ENCODE results near the gene CBLB. TPM values are rescaled to one million over a fixed set of nuclear protein-coding genes. Genes with fewer than 3 reads are reported as not detected.

Gene CBLB
- total RNA-seq, 1 donor from 2014 or later: 5.9 TPM

- TF ChIP-seq, protein P1, sequence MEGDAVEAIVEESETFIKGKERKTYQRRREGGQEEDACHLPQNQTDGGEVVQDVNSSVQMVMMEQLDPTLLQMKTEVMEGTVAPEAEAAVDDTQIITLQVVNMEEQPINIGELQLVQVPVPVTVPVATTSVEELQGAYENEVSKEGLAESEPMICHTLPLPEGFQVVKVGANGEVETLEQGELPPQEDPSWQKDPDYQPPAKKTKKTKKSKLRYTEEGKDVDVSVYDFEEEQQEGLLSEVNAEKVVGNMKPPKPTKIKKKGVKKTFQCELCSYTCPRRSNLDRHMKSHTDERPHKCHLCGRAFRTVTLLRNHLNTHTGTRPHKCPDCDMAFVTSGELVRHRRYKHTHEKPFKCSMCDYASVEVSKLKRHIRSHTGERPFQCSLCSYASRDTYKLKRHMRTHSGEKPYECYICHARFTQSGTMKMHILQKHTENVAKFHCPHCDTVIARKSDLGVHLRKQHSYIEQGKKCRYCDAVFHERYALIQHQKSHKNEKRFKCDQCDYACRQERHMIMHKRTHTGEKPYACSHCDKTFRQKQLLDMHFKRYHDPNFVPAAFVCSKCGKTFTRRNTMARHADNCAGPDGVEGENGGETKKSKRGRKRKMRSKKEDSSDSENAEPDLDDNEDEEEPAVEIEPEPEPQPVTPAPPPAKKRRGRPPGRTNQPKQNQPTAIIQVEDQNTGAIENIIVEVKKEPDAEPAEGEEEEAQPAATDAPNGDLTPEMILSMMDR (conservative IDR thresholded peaks at IDR 0.05; ENCODE audit: low read depth, low read length): no peak
- no peak overlapping the region for H3K4me3 ChIP-seq (ENCODE audit: low read depth, low read length)
- DNase-seq (ENCODE audit: low read depth): no peak
Observed at GRCh38 chr3:105842449-105842848, 26.4 kb downstream of the CBLB start.

DNA sequence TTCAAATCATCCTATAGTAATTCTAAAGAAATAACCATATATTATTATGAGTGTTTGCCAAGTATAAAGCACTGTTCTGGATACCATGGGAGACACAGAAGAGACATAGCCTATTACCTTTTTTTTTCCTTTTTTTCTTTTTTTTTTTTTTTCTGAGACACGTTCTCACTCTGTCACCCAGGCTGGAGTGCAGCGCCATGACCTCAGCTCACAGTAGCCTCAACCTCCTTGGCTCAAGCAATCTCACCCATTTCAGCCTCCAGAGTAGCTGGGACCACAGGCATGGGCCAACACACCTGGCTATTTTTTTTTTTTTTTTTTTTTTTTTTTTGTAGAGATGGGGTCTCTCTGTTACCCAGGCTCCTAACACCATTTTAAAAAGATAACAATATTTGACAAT, 30.9 kb downstream of the CBLB start:
- TF ChIP-seq, protein P1 (conservative IDR thresholded peaks at IDR 0.05; ENCODE audit: low read depth, low read length): no peak
- H3K4me3 ChIP-seq (ENCODE audit: low read depth, low read length): no peak overlapping the region
- DNase-seq (ENCODE audit: low read depth): no peak

- TF ChIP-seq, protein P1 (conservative IDR thresholded peaks at IDR 0.05; ENCODE audit: low read depth, low read length): no peak
- no peak for DNase-seq (ENCODE audit: low read depth)
- no peak overlapping the region for H3K4me3 ChIP-seq (ENCODE audit: low read depth, low read length)
Observed at GRCh38 chr3:105837143-105837740, 31.6 kb downstream of the CBLB start.

DNA sequence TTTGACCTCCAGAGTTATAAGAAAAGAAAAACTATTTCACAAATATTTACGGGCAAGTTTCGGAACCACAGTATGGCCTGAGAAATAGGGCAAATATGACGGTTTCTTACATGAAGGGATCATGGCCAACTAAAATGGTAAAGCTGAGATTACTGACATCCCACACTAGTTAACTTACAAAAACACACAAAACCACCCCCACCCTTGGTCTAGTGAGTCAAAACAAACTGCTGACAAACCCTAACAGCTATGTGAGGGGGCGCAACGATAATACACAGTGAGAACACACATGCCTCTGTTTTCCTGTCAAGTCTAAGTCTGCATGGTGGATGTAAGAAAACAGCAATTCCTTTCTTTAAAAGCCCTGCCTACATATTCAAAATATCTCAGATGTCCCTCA, 32.3 kb downstream of the CBLB start:
- DNase-seq (ENCODE audit: low read depth): no peak
- TF ChIP-seq, protein P1 (conservative IDR thresholded peaks at IDR 0.05; ENCODE audit: low read depth, low read length): no peak
- no peak overlapping the region for H3K4me3 ChIP-seq (ENCODE audit: low read depth, low read length)

- TF ChIP-seq, protein P1 (conservative IDR thresholded peaks at IDR 0.05; ENCODE audit: low read depth, low read length): no peak
- DNase-seq (ENCODE audit: low read depth): no peak
Observed at GRCh38 chr3:105835606-105836005, 33.2 kb downstream of the CBLB start.

DNA sequence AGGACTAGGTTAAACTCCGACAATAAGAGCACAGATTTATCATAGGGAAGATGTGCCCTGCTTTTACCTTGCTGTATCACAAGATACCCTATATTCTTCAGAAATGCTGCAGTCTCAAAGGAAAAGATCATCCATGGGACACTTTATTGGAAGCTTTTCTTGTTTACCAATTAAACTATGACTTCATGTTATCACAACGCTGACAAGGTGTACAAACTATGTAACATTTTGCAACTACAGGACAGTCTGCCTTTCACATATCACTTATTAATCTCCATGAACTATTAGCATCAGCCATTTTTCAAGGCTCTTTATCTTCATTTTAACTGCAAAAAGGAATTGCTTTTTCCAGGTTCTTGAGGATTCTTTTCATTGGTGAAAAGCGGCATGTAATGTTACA, 34.0 kb downstream of the CBLB start:
- TF ChIP-seq, protein P1 (conservative IDR thresholded peaks at IDR 0.05; ENCODE audit: low read depth, low read length): no peak
- no peak overlapping the region for H3K4me3 ChIP-seq (ENCODE audit: low read depth, low read length)
- peak; percentile 73 for DNase-seq (ENCODE audit: low read depth)

More at GRCh38 chr3:105835606-105836005, 33.2 kb downstream of the CBLB start:
- H3K4me3 ChIP-seq (ENCODE audit: low read depth, low read length): no peak overlapping the region

DNA sequence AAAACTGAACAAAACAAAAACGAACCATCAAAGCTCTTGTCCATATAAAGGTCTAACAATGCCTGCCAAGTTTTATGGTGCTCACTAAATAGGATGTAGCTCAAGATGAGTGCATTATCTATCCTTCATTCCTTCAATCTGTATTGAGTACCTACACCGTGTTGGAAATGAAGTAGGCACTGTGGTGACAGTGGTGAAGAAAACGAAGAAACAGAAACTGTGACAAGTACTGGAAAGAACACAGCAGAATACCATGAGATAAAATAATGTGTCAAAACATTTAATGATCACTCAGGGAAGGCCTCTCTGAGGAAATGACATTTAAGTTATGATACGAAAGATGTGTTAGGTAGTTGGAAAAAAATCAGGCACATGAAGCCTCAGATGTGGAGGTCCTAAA, 36.2 kb downstream of the CBLB start:
- H3K4me3 ChIP-seq (ENCODE audit: low read depth, low read length): no peak overlapping the region
- TF ChIP-seq, protein P1 (conservative IDR thresholded peaks at IDR 0.05; ENCODE audit: low read depth, low read length): no peak
- no peak for DNase-seq (ENCODE audit: low read depth)
